NCI-H2171 (cell line): ENCODE measurements around the gene TKTL1.

ENCODE experiments used
- DNase-seq: peaks from one replicate; lab custom pipeline; 2025; lab: John Stamatoyannopoulos, UW

Gene TKTL1

DNA sequence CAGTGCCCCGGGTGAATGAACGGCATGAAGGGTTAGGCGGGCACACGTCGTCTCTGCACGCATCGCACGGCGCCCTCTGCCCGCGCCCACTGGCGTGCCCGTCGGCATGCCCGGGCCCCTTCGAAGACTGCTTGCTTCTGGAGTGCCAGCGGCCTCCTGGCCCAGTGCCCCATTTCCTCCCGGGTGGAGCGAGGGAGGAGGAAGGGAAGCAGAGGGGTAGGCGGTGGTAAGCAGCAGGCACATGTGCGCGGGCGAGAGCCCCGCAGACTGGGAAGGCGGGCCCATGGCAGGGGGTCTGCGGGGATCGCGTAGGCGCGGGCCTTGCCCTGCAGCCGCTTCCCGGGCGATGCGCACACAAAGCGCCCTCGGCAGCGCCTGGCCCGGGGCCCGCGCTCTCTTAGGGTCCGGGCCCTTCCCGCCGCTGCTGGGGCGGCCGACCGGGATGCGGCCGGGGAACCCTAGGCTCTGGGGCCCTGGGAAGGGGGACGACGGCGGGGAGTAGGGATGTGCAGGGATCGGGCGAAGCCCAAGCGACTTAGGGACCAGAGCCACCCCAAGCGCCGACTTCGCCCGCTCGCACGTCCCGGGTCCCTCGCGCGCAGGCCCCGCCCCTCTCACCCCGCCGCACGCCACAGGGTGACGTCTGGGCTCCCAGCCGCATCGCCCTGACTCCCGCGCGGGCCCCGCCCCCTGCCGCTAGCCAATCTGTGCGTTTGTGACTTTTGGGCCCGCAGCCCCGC, 82.6 kb downstream of the TKTL1 start:
- DNase-seq = no peak

DNA sequence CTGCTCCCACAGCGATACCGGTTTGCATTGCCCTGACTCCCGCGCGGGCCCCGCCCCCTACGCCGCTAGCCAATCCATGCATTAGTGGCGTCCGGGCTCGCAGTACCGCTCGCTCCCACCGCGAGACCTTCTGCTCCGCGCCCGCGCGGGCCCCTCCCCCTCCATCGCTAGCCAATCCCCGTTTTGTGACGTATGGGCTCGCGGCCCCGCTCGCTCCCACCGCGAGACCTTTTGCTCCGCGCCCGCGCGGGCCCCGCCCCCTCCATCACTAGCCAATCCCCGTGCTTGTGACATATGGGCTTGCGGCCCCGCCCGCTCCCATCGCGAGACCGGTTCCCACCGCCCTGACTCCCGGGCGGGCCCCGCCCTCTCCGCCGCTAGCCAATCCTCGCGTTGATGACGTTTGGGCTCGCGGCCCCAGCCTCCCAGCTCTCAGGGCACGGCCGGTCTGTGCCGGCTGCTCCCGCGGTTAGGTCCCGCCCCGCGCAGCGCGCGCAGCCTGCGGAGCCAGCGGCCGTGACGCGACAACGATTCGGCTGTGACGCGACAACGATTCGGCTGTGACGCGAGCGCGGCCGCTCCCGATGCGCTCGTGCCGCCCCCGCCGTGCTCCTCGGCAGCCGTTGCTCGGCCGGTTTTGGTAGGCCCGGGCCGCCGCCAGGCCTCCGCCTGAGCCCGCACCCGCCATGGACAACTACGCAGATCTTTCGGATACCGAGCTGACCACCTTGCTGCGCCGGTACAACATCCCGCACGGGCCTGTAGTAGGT, 83.4 kb downstream of the TKTL1 start, which contains the start of gene EMD:
TSS of gene EMD (plus strand) at position 497 of the 770 bp plus-strand sequence. CDS start at position 687, 190 bp downstream.
- DNase-seq = peak; percentile 99

DNA sequence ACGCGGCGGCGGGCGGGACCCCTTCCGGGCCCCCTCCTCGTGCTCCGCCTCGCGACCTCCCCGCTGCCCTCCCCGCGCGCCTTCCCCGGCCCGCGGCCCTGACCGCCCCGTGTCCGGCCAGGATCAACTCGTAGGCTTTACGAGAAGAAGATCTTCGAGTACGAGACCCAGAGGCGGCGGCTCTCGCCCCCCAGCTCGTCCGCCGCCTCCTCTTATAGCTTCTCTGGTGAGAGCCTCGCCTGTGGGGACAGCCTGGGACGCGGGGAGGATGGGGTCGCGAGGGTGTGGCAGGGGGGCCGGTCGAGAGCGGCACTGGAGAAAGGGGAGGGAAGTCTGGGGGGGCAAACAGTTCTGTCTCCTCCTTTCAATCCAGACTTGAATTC, 84.0 kb downstream of the TKTL1 start:
- DNase-seq = no peak
